Measurements from ENCODE around the gene CAVIN2. TPM values are rescaled to one million over a fixed set of nuclear protein-coding genes. Genes with fewer than 3 reads are reported as not detected.

Gene CAVIN2
- total and polyA plus RNA-seq, 2 experiments from 2014 or later = 2.0 to 4.8 TPM

DNA sequence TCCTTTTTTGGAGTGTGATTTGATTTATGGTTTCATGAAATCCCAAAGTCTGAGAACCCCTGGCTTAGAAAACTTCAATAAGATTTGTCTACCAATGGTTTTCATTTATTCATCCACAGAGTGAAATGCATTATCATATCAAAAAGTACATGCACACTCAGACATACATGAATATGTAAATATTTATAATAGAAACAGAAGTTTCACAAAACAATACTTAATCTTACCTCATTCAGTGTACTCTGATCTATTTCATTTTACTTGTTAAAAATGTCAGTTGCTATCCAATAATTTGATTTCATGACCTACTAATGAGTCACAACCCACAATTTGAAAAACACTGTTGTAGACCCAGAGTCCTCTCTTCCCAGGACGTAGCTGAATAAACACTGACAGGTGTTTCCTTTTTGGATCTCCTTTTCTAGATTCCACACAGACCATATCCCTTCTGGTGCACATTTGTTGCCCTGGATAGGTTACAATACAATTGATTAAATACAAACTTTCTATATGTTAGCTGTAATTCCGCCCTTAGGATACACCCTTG is 10.4 kb upstream of the CAVIN2 start:
- Histone ChIP-seq H3K9me2 (replicated peaks; ENCODE audit: insufficient read depth) (no peaks in the 10 kb centered on the region), H4K20me1 (ENCODE audit: insufficient read depth, poor library complexity, severe bottlenecking) (no peaks in the 10 kb centered on the region), H3K79me2 (no peaks in the 10 kb centered on the region), H3K4me2 (no peak overlapping the region), H3K9me3 (ENCODE audit: low read depth) (no peaks in the 10 kb centered on the region), H3K27me3 (no peaks in the 10 kb centered on the region), H3K36me3 (replicated peaks; ENCODE audit: insufficient read depth, low read depth) (no peaks in the 10 kb centered on the region), H3K4me1 (ENCODE audit: insufficient read depth) (no peaks in the 10 kb centered on the region), H3K4me3 (no peak overlapping the region), H3K27ac (no peak overlapping the region), H2AFZ (no peak overlapping the region)
- WGBS (ENCODE audit: low lambda C conversion rate, missing lambda C conversion rate) = 75% methylated on average over 2 of the region's 2 CpGs
- TF ChIP-seq, protein P1, sequence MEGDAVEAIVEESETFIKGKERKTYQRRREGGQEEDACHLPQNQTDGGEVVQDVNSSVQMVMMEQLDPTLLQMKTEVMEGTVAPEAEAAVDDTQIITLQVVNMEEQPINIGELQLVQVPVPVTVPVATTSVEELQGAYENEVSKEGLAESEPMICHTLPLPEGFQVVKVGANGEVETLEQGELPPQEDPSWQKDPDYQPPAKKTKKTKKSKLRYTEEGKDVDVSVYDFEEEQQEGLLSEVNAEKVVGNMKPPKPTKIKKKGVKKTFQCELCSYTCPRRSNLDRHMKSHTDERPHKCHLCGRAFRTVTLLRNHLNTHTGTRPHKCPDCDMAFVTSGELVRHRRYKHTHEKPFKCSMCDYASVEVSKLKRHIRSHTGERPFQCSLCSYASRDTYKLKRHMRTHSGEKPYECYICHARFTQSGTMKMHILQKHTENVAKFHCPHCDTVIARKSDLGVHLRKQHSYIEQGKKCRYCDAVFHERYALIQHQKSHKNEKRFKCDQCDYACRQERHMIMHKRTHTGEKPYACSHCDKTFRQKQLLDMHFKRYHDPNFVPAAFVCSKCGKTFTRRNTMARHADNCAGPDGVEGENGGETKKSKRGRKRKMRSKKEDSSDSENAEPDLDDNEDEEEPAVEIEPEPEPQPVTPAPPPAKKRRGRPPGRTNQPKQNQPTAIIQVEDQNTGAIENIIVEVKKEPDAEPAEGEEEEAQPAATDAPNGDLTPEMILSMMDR (IDR thresholded peaks at IDR 0.05; ENCODE audit: poor library complexity) = no peak
- TF ChIP-seq EZH2 (IDR thresholded peaks at IDR 0.05; ENCODE audit: borderline replicate concordance) (no peak), EZH2phosphoT487 (IDR thresholded peaks at IDR 0.05; ENCODE audit: low read depth, severe bottlenecking, unreplicated experiment) (no peak)
- DNase-seq (ENCODE audit: low spot score) = no peak

DNA sequence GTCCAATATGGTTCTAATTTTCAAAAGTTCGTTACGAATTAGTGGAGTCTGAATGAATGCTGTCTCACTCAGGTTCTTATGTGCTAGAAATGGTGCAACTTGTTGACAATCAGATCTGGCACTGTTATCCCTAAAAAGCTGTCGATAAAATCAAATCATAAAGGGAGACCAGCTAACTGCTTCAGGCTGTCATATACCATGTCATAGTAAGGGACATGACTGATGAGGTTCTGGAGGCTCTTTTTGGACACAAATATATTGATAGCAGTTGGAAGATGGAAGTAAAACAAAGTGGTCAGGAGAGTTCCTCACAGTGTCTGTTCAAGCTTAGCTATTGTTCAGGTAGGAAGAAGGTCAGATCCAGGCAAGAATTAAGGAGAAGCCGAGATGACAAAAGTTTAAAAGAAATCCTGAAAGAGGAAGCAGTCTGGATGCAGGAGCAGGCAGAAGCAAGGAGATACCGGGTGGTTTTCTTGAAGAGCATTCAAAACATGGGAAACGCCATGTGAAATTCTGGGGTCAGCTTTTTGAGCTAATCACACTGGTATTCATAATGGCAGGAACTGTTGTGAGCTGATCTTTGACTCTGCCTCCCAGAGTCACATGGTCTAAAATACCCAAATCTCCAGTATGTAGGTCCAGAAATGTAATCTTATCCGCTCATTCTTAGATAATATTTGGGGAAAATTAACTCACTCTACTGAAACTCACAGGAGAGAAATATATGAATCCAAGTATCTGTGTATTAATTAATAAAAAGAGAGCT is 9.4 kb upstream of the CAVIN2 start:
- H4K20me1 ChIP-seq (ENCODE audit: insufficient read depth, poor library complexity, severe bottlenecking) = no peaks in the 10 kb centered on the region
- no peaks in the 10 kb centered on the region for H3K79me2 ChIP-seq
- H3K4me2 ChIP-seq = no peak overlapping the region
- H3K36me3 ChIP-seq (replicated peaks; ENCODE audit: insufficient read depth, low read depth) = no peaks in the 10 kb centered on the region
- no peaks in the 10 kb centered on the region for H3K9me3 ChIP-seq (ENCODE audit: low read depth)
- no peaks in the 10 kb centered on the region for H3K4me1 ChIP-seq (ENCODE audit: insufficient read depth)
- H3K9me2 ChIP-seq (replicated peaks; ENCODE audit: insufficient read depth) = no peaks in the 10 kb centered on the region
- WGBS (ENCODE audit: low lambda C conversion rate, missing lambda C conversion rate) = 95% methylated on average over 7 of the region's 7 CpGs
- DNase-seq (ENCODE audit: low spot score) = no peak
- H3K27ac ChIP-seq = no peak overlapping the region
- TF ChIP-seq, protein P1 (IDR thresholded peaks at IDR 0.05; ENCODE audit: poor library complexity) = no peak
- TF ChIP-seq EZH2 (IDR thresholded peaks at IDR 0.05; ENCODE audit: borderline replicate concordance) = no peak
- no peak for TF ChIP-seq EZH2phosphoT487 (IDR thresholded peaks at IDR 0.05; ENCODE audit: low read depth, severe bottlenecking, unreplicated experiment)
- no peaks in the 10 kb centered on the region for H3K27me3 ChIP-seq
- no peak overlapping the region for H2AFZ ChIP-seq
- no peak overlapping the region for H3K4me3 ChIP-seq

- TF ChIP-seq EZH2phosphoT487 (IDR thresholded peaks at IDR 0.05; ENCODE audit: low read depth, severe bottlenecking, unreplicated experiment) = no peak
- TF ChIP-seq, protein P1 (IDR thresholded peaks at IDR 0.05; ENCODE audit: poor library complexity) = no peak
- TF ChIP-seq EZH2 (IDR thresholded peaks at IDR 0.05; ENCODE audit: borderline replicate concordance) = no peak
- Histone ChIP-seq H3K27me3 (no peaks in the 10 kb centered on the region), H3K4me1 (ENCODE audit: insufficient read depth) (no peaks in the 10 kb centered on the region), H3K9me3 (ENCODE audit: low read depth) (no peaks in the 10 kb centered on the region), H2AFZ (no peak overlapping the region), H3K36me3 (replicated peaks; ENCODE audit: insufficient read depth, low read depth) (no peaks in the 10 kb centered on the region), H3K79me2 (no peaks in the 10 kb centered on the region), H3K27ac (no peak overlapping the region), H3K4me3 (no peak overlapping the region), H4K20me1 (ENCODE audit: insufficient read depth, poor library complexity, severe bottlenecking) (no peaks in the 10 kb centered on the region), H3K9me2 (replicated peaks; ENCODE audit: insufficient read depth) (no peaks in the 10 kb centered on the region), H3K4me2 (no peak overlapping the region)
- DNase-seq (ENCODE audit: low spot score) = no peak
- WGBS (ENCODE audit: low lambda C conversion rate, missing lambda C conversion rate) = 86% methylated on average over 5 of the region's 5 CpGs
Observed at GRCh38 chr2:191855382-191855781, 8.5 kb upstream of the CAVIN2 start.
